Measurements from ENCODE around the gene CALML5.

CALML5 gene

GRCh38 chr10:5532307-5532605 lies 32.9 kb upstream of the CALML5 start:
- ChIA-PET POLR2A (no interaction called here), CTCF (no interaction called here)

GRCh38 chr10:5531558-5532306 lies 32.4 kb upstream of the CALML5 start:
- no peak overlapping the region for H3K27ac ChIP-seq (ENCODE audit: extremely low read depth, low read depth, low read length)
- no peak for TF ChIP-seq ZNF335 (tag by site-specific recombination; conservative IDR thresholded peaks at IDR 0.05)
- peak; percentile 96 for TF ChIP-seq ZNF548 (tag by site-specific recombination; IDR thresholded peaks at IDR 0.05)
- no peaks in the 10 kb centered on the region for H3K36me3 ChIP-seq (ENCODE audit: control insufficient read depth in 2 of 2, insufficient read depth in 1 of 2, low read length in 2 of 2)
- H3K4me3 ChIP-seq (ENCODE audit: low read depth, low read length) = no peak overlapping the region
- ChIA-PET CTCF (interaction anchor here (0.7 kb wide), 2 partner anchors 91 to 157 kb away, joined by 3 read pairs; no protein-coding TSS in a partner anchor), POLR2A (interaction anchor here (0.5 kb wide), 1 partner anchor 13 kb away, joined by 3 read pairs; no protein-coding TSS in a partner anchor)
- H3K9me3 ChIP-seq (ENCODE audit: control insufficient read depth, insufficient read depth, low read depth, low read length) = no peaks in the 10 kb centered on the region
- peaks cover 4% of the 10 kb centered on the region; the same call in 1 of the 2 replicates for H3K4me1 ChIP-seq (ENCODE audit: control insufficient read depth, insufficient read depth, low read length)

More at GRCh38 chr10:5532307-5532605, 32.9 kb upstream of the CALML5 start:
- Histone ChIP-seq H3K4me3 (ENCODE audit: low read depth, low read length) (no peak overlapping the region), H3K36me3 (ENCODE audit: control insufficient read depth in 2 of 2, insufficient read depth in 1 of 2, low read length in 2 of 2) (no peaks in the 10 kb centered on the region), H3K27ac (ENCODE audit: extremely low read depth, low read depth, low read length) (no peak overlapping the region), H3K9me3 (ENCODE audit: control insufficient read depth, insufficient read depth, low read depth, low read length) (no peaks in the 10 kb centered on the region), H3K4me1 (ENCODE audit: control insufficient read depth, insufficient read depth, low read length) (peaks cover 4% of the 10 kb centered on the region; the same call in 1 of the 2 replicates)
- no peak for TF ChIP-seq SCRT2 (tag by site-specific recombination; IDR thresholded peaks at IDR 0.05)

- ChIA-PET CTCF (interaction anchor here (0.7 kb wide), 2 partner anchors 91 to 156 kb away, joined by 3 read pairs; no protein-coding TSS in a partner anchor), POLR2A (interaction anchor here (0.5 kb wide), 1 partner anchor 12 kb away, joined by 3 read pairs; no protein-coding TSS in a partner anchor)
- H3K4me1 ChIP-seq (ENCODE audit: control insufficient read depth, insufficient read depth, low read length) = peaks cover 4% of the 10 kb centered on the region; the same call in 1 of the 2 replicates
Measured at GRCh38 chr10:5530846-5531557, 31.6 kb upstream of the CALML5 start.

GRCh38 chr10:5530412-5530806 lies 31.0 kb upstream of the CALML5 start:
- Histone ChIP-seq H3K27ac (ENCODE audit: extremely low read depth, low read depth, low read length) (no peak overlapping the region), H3K4me1 (ENCODE audit: control insufficient read depth, insufficient read depth, low read length) (peaks cover 4% of the 10 kb centered on the region; the same call in 1 of the 2 replicates), H3K36me3 (ENCODE audit: control insufficient read depth in 2 of 2, insufficient read depth in 1 of 2, low read length in 2 of 2) (no peaks in the 10 kb centered on the region), H3K9me3 (ENCODE audit: control insufficient read depth, insufficient read depth, low read depth, low read length) (no peaks in the 10 kb centered on the region), H3K4me3 (ENCODE audit: low read depth, low read length) (no peak overlapping the region)
- ChIA-PET POLR2A (no interaction called here), CTCF (interaction anchor here (0.5 kb wide), 1 partner anchor 27 kb away, joined by 3 read pairs; no protein-coding TSS in a partner anchor)
- TF ChIP-seq ZNF48 (tag by site-specific recombination; IDR thresholded peaks at IDR 0.05) (no peak), ZNF398 (tag by site-specific recombination; IDR thresholded peaks at IDR 0.05) (no peak), ZNF112 (tag by site-specific recombination; IDR thresholded peaks at IDR 0.05) (no peak), ZFHX2 (tag by site-specific recombination; conservative IDR thresholded peaks at IDR 0.05) (no peak), ZNF133 (tag by site-specific recombination; IDR thresholded peaks at IDR 0.05) (no peak), ZNF155 (tag by site-specific recombination; IDR thresholded peaks at IDR 0.05) (no peak), ZNF660 (tag by site-specific recombination; IDR thresholded peaks at IDR 0.05) (no peak), ZBTB10 (tag by site-specific recombination; IDR thresholded peaks at IDR 0.05) (no peak), ZNF560 (tag by site-specific recombination; IDR thresholded peaks at IDR 0.05; ENCODE audit: borderline replicate concordance) (no peak), ZNF366 (tag by site-specific recombination; conservative IDR thresholded peaks at IDR 0.05) (no peak), YY1 (tag by site-specific recombination; IDR thresholded peaks at IDR 0.05) (no peak)

More at GRCh38 chr10:5530846-5531557, 31.6 kb upstream of the CALML5 start:
- TF ChIP-seq ZSCAN23 (tag by site-specific recombination; IDR thresholded peaks at IDR 0.05) = no peak
- no peak for TF ChIP-seq ZNF174 (tag by site-specific recombination; IDR thresholded peaks at IDR 0.05)
- no peak for TF ChIP-seq ZNF10 (tag by site-specific recombination; IDR thresholded peaks at IDR 0.05)
- no peak for TF ChIP-seq ZNF558 (tag by site-specific recombination; IDR thresholded peaks at IDR 0.05)
- no peak for TF ChIP-seq REPIN1 (tag by site-specific recombination; IDR thresholded peaks at IDR 0.05; ENCODE audit: low read depth)
- no peak for TF ChIP-seq ZNF670 (tag by site-specific recombination; IDR thresholded peaks at IDR 0.05; ENCODE audit: low read depth)
- TF ChIP-seq ZNF394 (tag by site-specific recombination; IDR thresholded peaks at IDR 0.05; ENCODE audit: borderline replicate concordance) = no peak
- no peak for TF ChIP-seq ZNF157 (tag by site-specific recombination; IDR thresholded peaks at IDR 0.05)
- TF ChIP-seq, protein P1, sequence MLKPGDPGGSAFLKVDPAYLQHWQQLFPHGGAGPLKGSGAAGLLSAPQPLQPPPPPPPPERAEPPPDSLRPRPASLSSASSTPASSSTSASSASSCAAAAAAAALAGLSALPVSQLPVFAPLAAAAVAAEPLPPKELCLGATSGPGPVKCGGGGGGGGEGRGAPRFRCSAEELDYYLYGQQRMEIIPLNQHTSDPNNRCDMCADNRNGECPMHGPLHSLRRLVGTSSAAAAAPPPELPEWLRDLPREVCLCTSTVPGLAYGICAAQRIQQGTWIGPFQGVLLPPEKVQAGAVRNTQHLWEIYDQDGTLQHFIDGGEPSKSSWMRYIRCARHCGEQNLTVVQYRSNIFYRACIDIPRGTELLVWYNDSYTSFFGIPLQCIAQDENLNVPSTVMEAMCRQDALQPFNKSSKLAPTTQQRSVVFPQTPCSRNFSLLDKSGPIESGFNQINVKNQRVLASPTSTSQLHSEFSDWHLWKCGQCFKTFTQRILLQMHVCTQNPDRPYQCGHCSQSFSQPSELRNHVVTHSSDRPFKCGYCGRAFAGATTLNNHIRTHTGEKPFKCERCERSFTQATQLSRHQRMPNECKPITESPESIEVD (tag by site-specific recombination; IDR thresholded peaks at IDR 0.05) = no peak
- no peak for TF ChIP-seq ZNF423 (tag by site-specific recombination; IDR thresholded peaks at IDR 0.05)
- TF ChIP-seq SP7 (tag by site-specific recombination; IDR thresholded peaks at IDR 0.05) = no peak
- no peak for TF ChIP-seq ZNF549 (tag by site-specific recombination; IDR thresholded peaks at IDR 0.05)
- TF ChIP-seq ZNF214 (tag by site-specific recombination; IDR thresholded peaks at IDR 0.05; ENCODE audit: borderline replicate concordance) = no peak
- TF ChIP-seq ZFP41 (tag by site-specific recombination; IDR thresholded peaks at IDR 0.05; ENCODE audit: borderline replicate concordance) = no peak
- no peak for TF ChIP-seq OVOL3 (tag by site-specific recombination; IDR thresholded peaks at IDR 0.05)
- H3K4me3 ChIP-seq (ENCODE audit: low read depth, low read length) = no peak overlapping the region
- H3K36me3 ChIP-seq (ENCODE audit: control insufficient read depth in 2 of 2, insufficient read depth in 1 of 2, low read length in 2 of 2) = no peaks in the 10 kb centered on the region
- no peak overlapping the region for H3K27ac ChIP-seq (ENCODE audit: extremely low read depth, low read depth, low read length)
- H3K9me3 ChIP-seq (ENCODE audit: control insufficient read depth, insufficient read depth, low read depth, low read length) = no peaks in the 10 kb centered on the region
